Adrenal gland (tissue), 5 donors: Measurements from ENCODE around the gene CUEDC1.

Experiments
- CTCF ChIP-seq, 6 experiments: fragments of 450-650 bp in 4 of 6; fragments of 200-600 bp in 2 of 6; sonication (generic) in 1 of 6; IDR thresholded peaks; 1 replicate in 5 of 6; 2 replicates in 1 of 6; pipeline versions ENCODE4 v1.5.1 to v1.8.0; 2016 to 2021; ENCODE audit warnings: antibody characterized with exemption in 6 of 6, mild to moderate bottlenecking in 2 of 6, moderate library complexity in 1 of 6
- POLR2A ChIP-seq, 2 donors: fragments of 450-650 bp; IDR thresholded peaks; one replicate each; pipeline ENCODE4 v1.6.1; 2017; ENCODE audit warnings: antibody characterized with exemption in 2 of 2, mild to moderate bottlenecking in 2 of 2, moderate library complexity in 1 of 2
- donor health status: DM: no; HTN: no; CAD: no.

GRCh38 chr17:57856792-57857620 lies 98.2 kb downstream of the CUEDC1 start:
- TF ChIP-seq CTCF (IDR thresholded peaks at IDR 0.05) (no peak), POLR2A (IDR thresholded peaks at IDR 0.05) (no peak)
